Esophagus mucosa (tissue), 1 donor: ENCODE measurements around the gene MRPL46. TPM values are rescaled to one million over a fixed set of nuclear protein-coding genes. Genes with fewer than 3 reads are reported as not detected.
A peak's percentile ranks its signal among the peaks of the same experiment; 100 is the strongest.
"Not testable (repeated sequence)": the region's sequence is repeated elsewhere in the genome, so short reads cannot be mapped to it uniquely, and the experiment has no call there.

ENCODE experiments used
- ATAC-seq: fragments of 200-7000 bp; cut with Tn5 transposase; one replicate; pipeline ENCODE4 v1.9.1; 2020
- total RNA-seq: library from RNA; stranded (reverse); gene quantifications from one replicate; pipeline ENCODE4 v1.2.4, GENCODE V29; 2023
- donor health status: DM: yes; HTN: yes; CAD: no.

The MRPL46 gene
- total RNA-seq, 1 donor from 2014 or later = 31.1 TPM

GRCh38 chr15:88441076-88441730 is 26.0 kb downstream of the MRPL46 start:
- no peak for ATAC-seq

DNA sequence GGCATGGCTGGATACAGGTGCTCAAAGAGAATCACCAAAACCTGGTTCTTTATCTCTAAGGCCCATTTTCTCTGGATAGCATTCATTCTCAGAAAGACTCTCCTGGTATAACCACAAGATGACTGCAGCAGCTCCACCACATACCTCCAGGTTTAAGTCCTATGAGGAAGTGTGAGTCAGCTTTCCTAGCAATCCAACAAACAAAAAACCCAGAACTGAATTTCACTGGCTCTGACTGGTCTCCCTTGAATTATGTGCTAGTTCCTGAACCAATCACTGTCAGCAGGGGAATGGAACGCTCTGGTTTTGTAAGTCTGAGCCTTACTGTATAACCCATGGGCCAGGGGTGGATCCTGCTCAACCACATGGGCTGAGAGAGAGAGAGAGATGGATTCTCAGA is 27.2 kb downstream of the MRPL46 start:
- ATAC-seq = peak; percentile 96

- no peak for ATAC-seq
Observed at GRCh38 chr15:88438181-88438580, 29.0 kb downstream of the MRPL46 start.

DNA sequence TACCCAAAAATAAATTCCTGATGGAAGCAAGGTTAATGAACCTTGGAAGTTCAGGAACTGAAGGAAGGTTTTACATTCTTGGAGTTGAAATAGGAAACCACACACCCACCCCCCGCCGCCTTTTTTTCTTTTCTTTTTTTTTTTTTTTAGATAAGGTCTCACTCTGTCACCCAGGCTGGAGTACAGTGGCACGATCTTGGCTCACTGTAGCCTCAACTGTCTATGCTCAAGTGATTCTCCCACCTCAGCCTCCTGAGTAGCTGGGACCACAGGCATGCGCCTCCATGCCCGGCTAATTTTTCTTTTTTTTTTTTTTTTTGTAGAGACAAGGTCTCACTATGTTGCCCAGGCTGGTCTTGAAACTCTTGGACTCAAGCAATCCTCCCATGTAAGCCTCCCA is 33.1 kb downstream of the MRPL46 start:
- ATAC-seq = not testable (repeated sequence)

GRCh38 chr15:88433046-88433685 is 34.0 kb downstream of the MRPL46 start:
- ATAC-seq = no peak

GRCh38 chr15:88431441-88431840 is 35.7 kb downstream of the MRPL46 start:
- ATAC-seq = no peak

- no peak for ATAC-seq
Observed at GRCh38 chr15:88430051-88430450, 37.1 kb downstream of the MRPL46 start.

DNA sequence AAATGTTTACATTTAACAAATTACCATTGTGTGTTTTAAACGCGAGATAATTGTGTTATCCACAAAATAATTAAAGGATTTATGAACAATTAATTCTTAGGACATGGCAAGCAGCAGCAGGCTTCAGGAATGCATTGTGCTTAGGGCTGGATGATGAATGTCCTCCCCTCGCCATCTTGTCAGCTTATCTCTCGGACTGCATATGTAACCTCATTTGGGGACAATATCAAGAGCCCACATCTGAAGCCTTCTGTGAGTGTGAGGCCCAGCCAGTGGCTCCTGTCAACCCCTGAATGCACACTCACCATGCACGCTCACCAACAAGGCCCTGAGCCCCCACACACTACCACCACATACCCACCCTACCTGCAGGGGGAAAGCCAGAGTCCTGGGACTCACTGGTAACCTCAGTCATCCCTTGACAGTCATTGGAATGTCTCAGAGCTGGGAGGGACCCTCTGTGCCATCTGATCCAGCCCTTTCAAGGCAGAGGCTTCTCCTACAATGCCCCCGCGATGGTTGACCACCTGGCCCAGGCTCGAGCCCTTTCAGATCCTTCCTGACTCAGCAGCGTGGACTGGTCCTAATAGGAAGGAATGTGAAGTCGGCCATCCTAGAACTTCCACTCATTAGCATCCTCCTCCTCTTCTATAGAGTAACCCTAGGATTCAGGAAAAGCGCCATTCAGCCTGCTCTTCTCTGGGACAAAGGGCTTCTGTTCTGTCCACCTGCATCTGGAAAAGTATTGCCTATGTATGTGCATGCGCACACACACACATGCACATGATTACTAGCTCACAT is 38.2 kb downstream of the MRPL46 start:
- no peak for ATAC-seq

DNA sequence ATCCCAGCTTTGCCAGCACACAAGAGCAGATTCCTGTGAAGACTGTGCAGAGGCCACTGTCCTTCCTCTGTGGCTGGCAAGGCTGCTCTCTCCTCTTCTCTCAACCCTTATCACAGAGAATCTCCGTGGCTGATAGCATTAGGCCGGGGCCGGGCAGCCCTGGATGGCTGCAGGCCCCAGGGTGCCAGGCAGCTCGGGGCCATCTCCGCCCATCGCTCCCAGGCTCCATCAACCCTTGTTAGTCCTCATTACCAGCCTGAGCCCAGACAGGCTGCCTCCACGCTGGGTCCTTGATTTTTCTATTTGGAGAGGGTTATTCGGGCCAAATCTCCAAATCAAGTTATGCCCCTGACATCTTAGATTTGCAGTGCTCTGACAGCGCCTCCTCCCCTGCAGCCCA is 39.1 kb downstream of the MRPL46 start:
- ATAC-seq = no peak

DNA sequence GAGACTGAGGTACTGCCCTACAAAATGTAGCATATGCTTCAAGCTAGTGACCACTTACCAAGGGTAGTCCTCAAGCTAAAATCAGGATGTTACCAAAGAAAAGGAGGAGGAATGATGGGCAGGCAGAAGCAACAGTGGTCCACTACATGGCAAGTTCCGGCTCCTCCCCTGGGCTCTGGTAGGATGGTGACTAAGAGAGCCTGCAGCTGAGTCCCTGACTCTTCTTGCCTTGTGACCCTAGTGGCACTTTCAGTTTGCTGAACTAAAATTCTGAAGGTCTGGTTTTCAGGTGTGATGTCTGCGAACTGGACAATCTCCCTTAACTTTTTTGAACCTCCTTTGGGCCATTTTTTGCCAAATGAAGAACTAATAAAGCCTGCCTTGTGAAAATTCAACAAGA is 40.9 kb downstream of the MRPL46 start:
- ATAC-seq = no peak

- ATAC-seq = no peak
Observed at GRCh38 chr15:88423331-88423730, 43.9 kb downstream of the MRPL46 start.

DNA sequence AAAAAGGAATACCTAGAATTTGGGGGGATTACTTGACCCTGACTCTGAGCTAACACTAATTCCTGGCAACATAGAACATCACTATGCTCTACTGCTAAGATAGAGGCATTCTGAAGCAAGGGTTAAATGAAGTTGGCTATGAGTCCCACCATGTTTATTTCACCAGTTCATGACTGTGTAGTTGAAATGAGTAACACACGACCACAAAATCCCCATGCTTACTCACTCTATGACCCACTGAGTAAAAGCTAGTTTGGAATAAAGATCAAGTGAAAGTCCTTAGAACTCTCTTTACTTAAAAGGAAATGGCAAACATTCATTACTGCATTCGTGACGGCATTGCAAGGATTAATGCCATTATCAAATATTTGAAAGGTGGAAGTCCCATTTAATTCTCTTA is 47.4 kb downstream of the MRPL46 start:
- ATAC-seq = no peak

Other genes with a start within 250 kb of the MRPL46 start
- gene NTRK3, start 210.6 kb downstream of the MRPL46 start, total RNA-seq = 1.00 TPM
- gene MRPS11, start 320 bp upstream of the MRPL46 start, total RNA-seq = 42.7 TPM
- 0.80 TPM for gene DET1, start 79.3 kb upstream of the MRPL46 start, total RNA-seq
- 15.8 TPM for gene AEN, start 154.0 kb upstream of the MRPL46 start, total RNA-seq
- 14.1 TPM for gene ISG20, start 171.6 kb upstream of the MRPL46 start, total RNA-seq